ENCODE measurements around the gene TAC3.
"Not testable (repeated sequence)": the region's sequence is repeated elsewhere in the genome, so short reads cannot be mapped to it uniquely, and the experiment has no call there.

The TAC3 gene

GRCh38 chr12:57016348-57016747 is at the start of gene TAC3:
TAC3 (minus strand) TSS chr12:57016529; CDS start chr12:57015797, 732 bp downstream.
- DNase-seq (ENCODE audit: low read depth, low spot score) = no peak

- DNase-seq (ENCODE audit: low read depth, low spot score) = peak; percentile 43
These were observed 47.8 kb upstream of the TAC3 start for GRCh38 chr12:57063991-57064685.

GRCh38 chr12:57058454-57058853 is 42.1 kb upstream of the TAC3 start:
- no peak for DNase-seq (ENCODE audit: low read depth, low spot score)

- DNase-seq (ENCODE audit: low read depth, low spot score) = no peak
These were observed 40.9 kb upstream of the TAC3 start for GRCh38 chr12:57057067-57057751.

- DNase-seq (ENCODE audit: low read depth, low spot score) = no peak
These were observed 39.5 kb upstream of the TAC3 start for GRCh38 chr12:57055824-57056223.

- DNase-seq (ENCODE audit: low read depth, low spot score) = not testable (repeated sequence)
These were observed 37.6 kb upstream of the TAC3 start for GRCh38 chr12:57053901-57054300.

GRCh38 chr12:57053146-57053545 is 36.8 kb upstream of the TAC3 start:
- DNase-seq (ENCODE audit: low read depth, low spot score) = not testable (repeated sequence)

- DNase-seq (ENCODE audit: low read depth, low spot score) = no peak
These were observed 34.7 kb upstream of the TAC3 start for GRCh38 chr12:57051011-57051410.

GRCh38 chr12:57049890-57050289 is 33.6 kb upstream of the TAC3 start, which contains the start of gene MYO1A:
MYO1A (minus strand) TSS chr12:57050129; CDS start chr12:57048323, 1,806 bp downstream.
- DNase-seq (ENCODE audit: low read depth, low spot score) = no peak

- no peak for DNase-seq (ENCODE audit: low read depth, low spot score)
These were observed 32.8 kb upstream of the TAC3 start for GRCh38 chr12:57049119-57049446.

GRCh38 chr12:57048423-57049118 is 32.2 kb upstream of the TAC3 start:
- no peak for DNase-seq (ENCODE audit: low read depth, low spot score)

- DNase-seq (ENCODE audit: low read depth, low spot score) = no peak
These were observed 31.7 kb upstream of the TAC3 start for GRCh38 chr12:57047981-57048380.

- no peak for DNase-seq (ENCODE audit: low read depth, low spot score)
These were observed 30.9 kb upstream of the TAC3 start for GRCh38 chr12:57046947-57047890.

- no peak for DNase-seq (ENCODE audit: low read depth, low spot score)
These were observed 29.9 kb upstream of the TAC3 start for GRCh38 chr12:57046086-57046791.

- DNase-seq (ENCODE audit: low read depth, low spot score) = no peak
These were observed 28.6 kb upstream of the TAC3 start for GRCh38 chr12:57044889-57045288.

- no peak for DNase-seq (ENCODE audit: low read depth, low spot score)
These were observed 28.1 kb upstream of the TAC3 start for GRCh38 chr12:57044468-57044867.

- DNase-seq (ENCODE audit: low read depth, low spot score) = no peak
These were observed 26.4 kb upstream of the TAC3 start for GRCh38 chr12:57042695-57043094.

GRCh38 chr12:57040750-57041149 is 24.4 kb upstream of the TAC3 start:
- no peak for DNase-seq (ENCODE audit: low read depth, low spot score)

- DNase-seq (ENCODE audit: low read depth, low spot score) = no peak
These were observed 23.9 kb upstream of the TAC3 start for GRCh38 chr12:57040211-57040610.

GRCh38 chr12:57039016-57039798 is 22.9 kb upstream of the TAC3 start:
- no peak for DNase-seq (ENCODE audit: low read depth, low spot score)
